ENCODE results near the gene ZSCAN18.

Gene ZSCAN18

DNA sequence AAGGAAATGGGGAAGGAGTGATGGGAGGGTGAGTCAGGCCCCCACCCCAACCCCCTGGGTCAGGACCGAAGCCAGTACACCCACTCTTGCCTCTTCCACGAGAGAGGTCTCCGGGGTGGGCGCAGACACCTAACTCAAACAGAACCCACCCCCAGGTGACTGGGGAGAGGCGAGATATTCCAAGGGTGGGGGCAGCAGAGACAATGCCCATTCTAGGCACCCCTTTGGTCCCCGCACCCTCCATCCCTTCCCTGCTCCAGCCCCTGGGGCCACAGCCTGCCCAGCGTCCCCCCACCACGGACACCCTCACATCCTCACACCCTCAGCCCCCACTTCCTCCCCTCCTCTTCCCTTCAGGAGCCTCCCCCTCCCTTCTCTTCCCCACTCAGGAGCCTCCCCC is 682 bp downstream of the ZSCAN18 start:
- TF ChIP-seq, protein P1, sequence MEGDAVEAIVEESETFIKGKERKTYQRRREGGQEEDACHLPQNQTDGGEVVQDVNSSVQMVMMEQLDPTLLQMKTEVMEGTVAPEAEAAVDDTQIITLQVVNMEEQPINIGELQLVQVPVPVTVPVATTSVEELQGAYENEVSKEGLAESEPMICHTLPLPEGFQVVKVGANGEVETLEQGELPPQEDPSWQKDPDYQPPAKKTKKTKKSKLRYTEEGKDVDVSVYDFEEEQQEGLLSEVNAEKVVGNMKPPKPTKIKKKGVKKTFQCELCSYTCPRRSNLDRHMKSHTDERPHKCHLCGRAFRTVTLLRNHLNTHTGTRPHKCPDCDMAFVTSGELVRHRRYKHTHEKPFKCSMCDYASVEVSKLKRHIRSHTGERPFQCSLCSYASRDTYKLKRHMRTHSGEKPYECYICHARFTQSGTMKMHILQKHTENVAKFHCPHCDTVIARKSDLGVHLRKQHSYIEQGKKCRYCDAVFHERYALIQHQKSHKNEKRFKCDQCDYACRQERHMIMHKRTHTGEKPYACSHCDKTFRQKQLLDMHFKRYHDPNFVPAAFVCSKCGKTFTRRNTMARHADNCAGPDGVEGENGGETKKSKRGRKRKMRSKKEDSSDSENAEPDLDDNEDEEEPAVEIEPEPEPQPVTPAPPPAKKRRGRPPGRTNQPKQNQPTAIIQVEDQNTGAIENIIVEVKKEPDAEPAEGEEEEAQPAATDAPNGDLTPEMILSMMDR (IDR thresholded peaks at IDR 0.05; ENCODE audit: control extremely low read depth, extremely low read depth, low read depth, missing control alignments): no peak
- DNase-seq (ENCODE audit: extremely low spot score): no peak
- ChIA-PET POLR2A (no interaction called here), CTCF (no interaction called here)

- no peak for DNase-seq (ENCODE audit: extremely low spot score)
- TF ChIP-seq, protein P1 (IDR thresholded peaks at IDR 0.05; ENCODE audit: control extremely low read depth, extremely low read depth, low read depth, missing control alignments): no peak
- POLR2A ChIA-PET: no interaction called here
- CTCF ChIA-PET: no interaction called here
These were observed 1.1 kb downstream of the ZSCAN18 start for GRCh38 chr19:58096884-58097283.

DNA sequence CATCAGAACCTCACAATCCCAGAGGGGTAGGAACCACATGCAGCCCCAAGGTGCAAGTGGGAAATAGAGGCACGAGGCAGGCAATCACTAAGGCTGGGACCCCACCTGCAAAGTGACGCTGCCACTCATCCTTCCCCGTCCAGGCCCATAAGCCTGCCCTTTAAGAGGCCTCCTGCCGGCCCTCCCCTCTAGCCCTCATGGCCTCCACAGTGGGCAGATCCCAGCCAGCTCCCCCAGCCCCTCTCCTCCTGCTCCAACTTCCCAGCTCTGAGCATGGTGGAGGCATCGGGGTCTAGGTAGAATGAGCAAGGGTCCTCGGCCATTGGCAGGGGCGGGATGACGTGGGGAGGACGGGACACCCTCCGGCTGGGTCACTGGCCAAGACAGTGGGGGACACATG is 2.7 kb downstream of the ZSCAN18 start:
- POLR2A ChIA-PET: no interaction called here
- TF ChIP-seq, protein P1 (IDR thresholded peaks at IDR 0.05; ENCODE audit: control extremely low read depth, extremely low read depth, low read depth, missing control alignments): no peak
- DNase-seq (ENCODE audit: extremely low spot score): no peak
- CTCF ChIA-PET: no interaction called here

DNA sequence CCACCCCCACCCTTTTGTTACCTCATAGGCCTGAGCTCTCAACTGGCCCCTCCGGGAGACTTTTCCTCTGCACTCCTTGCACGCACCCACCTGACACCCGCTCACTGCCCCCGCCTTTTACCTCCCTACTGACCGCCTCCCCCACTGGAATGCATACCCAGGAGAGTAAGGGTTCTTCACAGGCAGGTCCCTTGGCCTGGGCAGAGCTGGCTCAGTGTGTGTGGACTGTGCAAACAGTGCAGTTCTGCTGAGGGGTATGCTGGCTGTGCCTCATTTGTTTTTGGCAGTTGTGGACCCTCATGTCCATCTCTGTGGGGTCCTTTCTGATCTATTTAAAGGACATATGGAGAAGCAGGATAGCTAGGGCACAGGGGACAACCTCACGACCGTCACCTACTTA is 5.0 kb downstream of the ZSCAN18 start:
- POLR2A ChIA-PET: no interaction called here
- TF ChIP-seq, protein P1 (IDR thresholded peaks at IDR 0.05; ENCODE audit: control extremely low read depth, extremely low read depth, low read depth, missing control alignments): no peak
- CTCF ChIA-PET: no interaction called here

GRCh38 chr19:58091251-58091995 is 6.6 kb downstream of the ZSCAN18 start:
- ChIA-PET CTCF (no interaction called here), POLR2A (no interaction called here)
- no peak for DNase-seq (ENCODE audit: extremely low spot score)
- TF ChIP-seq, protein P1 (IDR thresholded peaks at IDR 0.05; ENCODE audit: control extremely low read depth, extremely low read depth, low read depth, missing control alignments): no peak

More for the DNA sequence above, 5.0 kb downstream of the ZSCAN18 start:
- no peak for DNase-seq (ENCODE audit: extremely low spot score)

- CTCF ChIA-PET: no interaction called here
- no peak for DNase-seq (ENCODE audit: extremely low spot score)
These were observed 8.2 kb downstream of the ZSCAN18 start for GRCh38 chr19:58089846-58090245.

More at GRCh38 chr19:58089846-58090245, 8.2 kb downstream of the ZSCAN18 start:
- TF ChIP-seq, protein P1 (IDR thresholded peaks at IDR 0.05; ENCODE audit: control extremely low read depth, extremely low read depth, low read depth, missing control alignments): no peak
- POLR2A ChIA-PET: no interaction called here
